Measurements from ENCODE around the gene ARHGAP40. TPM values are rescaled to one million over a fixed set of nuclear protein-coding genes. Genes with fewer than 3 reads are reported as not detected.
A peak's percentile ranks its signal among the peaks of the same experiment; 100 is the strongest.

ARHGAP40 gene
- total and polyA plus RNA-seq, 2 of the 13 experiments (the other 11 are each of a cell fraction or from before 2014, with no cell fraction given) = 0.75 to 2.1 TPM

DNA sequence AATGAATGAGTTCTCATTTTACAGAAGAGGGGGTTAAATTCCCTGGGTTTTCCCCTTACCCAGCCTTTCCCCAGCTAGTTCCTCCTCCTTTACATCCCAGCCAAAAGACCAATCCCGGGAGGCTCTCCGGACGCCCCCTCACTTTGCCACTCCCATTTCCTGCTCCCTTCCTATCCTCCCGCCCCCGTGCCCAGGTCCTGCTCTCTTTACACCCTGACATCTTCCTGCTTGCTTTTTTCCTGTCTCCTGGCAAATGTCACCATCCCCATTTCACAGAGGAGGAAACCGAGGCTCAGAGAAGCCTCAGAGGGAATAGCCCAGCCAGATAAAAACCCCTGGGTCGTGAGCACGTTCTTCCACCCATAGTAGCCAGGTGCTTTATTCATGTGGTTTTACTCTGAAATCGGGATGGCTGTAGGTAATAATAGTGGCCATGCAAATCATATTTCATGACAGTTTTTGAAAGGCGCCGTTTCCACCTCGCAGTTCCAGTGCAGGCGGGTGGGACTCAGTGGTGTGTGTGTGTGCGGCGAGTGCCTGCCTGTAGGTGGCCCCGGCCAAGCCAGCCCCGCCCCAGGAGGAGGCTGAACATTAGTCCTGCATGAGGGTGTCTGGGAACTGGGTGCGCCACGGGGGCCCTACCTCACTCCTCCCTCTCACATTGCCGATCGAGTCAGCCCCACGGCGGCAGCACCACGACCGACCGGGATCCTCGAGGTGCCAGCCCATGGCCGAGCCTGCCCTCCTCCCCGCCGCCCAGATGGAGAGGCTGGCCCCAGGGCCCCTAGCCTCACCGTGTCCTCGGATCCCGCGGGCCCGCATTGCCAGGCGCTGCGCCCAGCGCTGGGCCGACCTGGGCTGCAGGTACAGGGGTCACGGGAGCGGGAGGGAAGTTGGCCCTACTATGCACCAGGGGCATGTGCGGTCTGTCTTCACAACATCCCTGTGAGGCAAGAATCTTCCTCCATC lies at the start of gene ARHGAP40 (continued):
- no peak for TF ChIP-seq ZNF18 (CRISPR knock-in tag; IDR thresholded peaks at IDR 0.05; ENCODE audit: insufficient replicate concordance)
- TF ChIP-seq XBP1 (CRISPR knock-in tag; IDR thresholded peaks at IDR 0.05) = no peak
- TF ChIP-seq KDM3A (CRISPR knock-in tag; IDR thresholded peaks at IDR 0.05; ENCODE audit: low read depth) = peak; percentile 43; the same call in 1 of the 2 replicates
- no peak for TF ChIP-seq ZNF652 (CRISPR knock-in tag; IDR thresholded peaks at IDR 0.05; ENCODE audit: borderline replicate concordance, low read depth)
- TF ChIP-seq ZNF878 (CRISPR knock-in tag; IDR thresholded peaks at IDR 0.05) = no peak
- no peak for TF ChIP-seq YEATS2 (CRISPR knock-in tag; IDR thresholded peaks at IDR 0.05; ENCODE audit: borderline replicate concordance)
- no peak for TF ChIP-seq ARID5B (CRISPR knock-in tag; IDR thresholded peaks at IDR 0.05)
- TF ChIP-seq SIN3A (IDR thresholded peaks at IDR 0.05; ENCODE audit: borderline replicate concordance, low read depth, low read length) = no peak
- peak; percentile 64; the same call in 1 of the 2 replicates for TF ChIP-seq KLF12 (CRISPR knock-in tag; IDR thresholded peaks at IDR 0.05; ENCODE audit: borderline replicate concordance)
- peak; percentile 30; the same call in 1 of the 2 replicates for TF ChIP-seq SALL2 (CRISPR knock-in tag; IDR thresholded peaks at IDR 0.05)
- TF ChIP-seq BRD4 (CRISPR knock-in tag; IDR thresholded peaks at IDR 0.05) = peak; percentile 45; the same call in 1 of the 2 replicates
- no peak for TF ChIP-seq LCORL (IDR thresholded peaks at IDR 0.05)
- TF ChIP-seq LCORL (CRISPR knock-in tag; IDR thresholded peaks at IDR 0.05) = no peak
- TF ChIP-seq ZNF101 (CRISPR knock-in tag; IDR thresholded peaks at IDR 0.05; ENCODE audit: borderline replicate concordance, low read depth) = no peak
- TF ChIP-seq ZNF143 (CRISPR knock-in tag; IDR thresholded peaks at IDR 0.05) = no peak; the same call in 1 of the 2 replicates
- peak; percentile 83 for TF ChIP-seq ZBTB38 (CRISPR knock-in tag; IDR thresholded peaks at IDR 0.05)
- TF ChIP-seq ZNF549 (CRISPR knock-in tag; IDR thresholded peaks at IDR 0.05) = no peak
- TF ChIP-seq, protein P1, sequence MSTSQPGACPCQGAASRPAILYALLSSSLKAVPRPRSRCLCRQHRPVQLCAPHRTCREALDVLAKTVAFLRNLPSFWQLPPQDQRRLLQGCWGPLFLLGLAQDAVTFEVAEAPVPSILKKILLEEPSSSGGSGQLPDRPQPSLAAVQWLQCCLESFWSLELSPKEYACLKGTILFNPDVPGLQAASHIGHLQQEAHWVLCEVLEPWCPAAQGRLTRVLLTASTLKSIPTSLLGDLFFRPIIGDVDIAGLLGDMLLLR (CRISPR knock-in tag; IDR thresholded peaks at IDR 0.05) = no peak
- TF ChIP-seq MAFF (IDR thresholded peaks at IDR 0.05; ENCODE audit: low read depth, low read length) = no peak
- TF ChIP-seq, protein P2, sequence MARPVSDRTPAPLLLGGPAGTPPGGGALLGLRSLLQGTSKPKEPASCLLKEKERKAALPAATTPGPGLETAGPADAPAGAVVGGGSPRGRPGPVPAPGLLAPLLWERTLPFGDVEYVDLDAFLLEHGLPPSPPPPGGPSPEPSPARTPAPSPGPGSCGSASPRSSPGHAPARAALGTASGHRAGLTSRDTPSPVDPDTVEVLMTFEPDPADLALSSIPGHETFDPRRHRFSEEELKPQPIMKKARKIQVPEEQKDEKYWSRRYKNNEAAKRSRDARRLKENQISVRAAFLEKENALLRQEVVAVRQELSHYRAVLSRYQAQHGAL (CRISPR knock-in tag; IDR thresholded peaks at IDR 0.05; ENCODE audit: not compliant biosample characterization) = no peak
- TF ChIP-seq CSRNP1 (CRISPR knock-in tag; IDR thresholded peaks at IDR 0.05) = 0 out of 2 replicates have a peak, but pooled peaks have one; percentile 57
